GM19239 (cell line): ENCODE data around the gene ADGRD2.
A peak's percentile ranks its signal among the peaks of the same experiment; 100 is the strongest.
"Not testable (repeated sequence)": the region's sequence is repeated elsewhere in the genome, so short reads cannot be mapped to it uniquely, and the experiment has no call there.

Experiments
- DNase-seq: peaks from one replicate; pipeline ENCODE4 v3.0.0; 2011; ENCODE audit warnings: low spot score; ENCODE audit not compliant: insufficient read length
- FAIRE-seq: peaks from 2 replicates; lab custom pipeline; 2011; peaks lifted over from hg19 to GRCh38; lab: Jason Lieb, UNC

Gene ADGRD2, protein sequence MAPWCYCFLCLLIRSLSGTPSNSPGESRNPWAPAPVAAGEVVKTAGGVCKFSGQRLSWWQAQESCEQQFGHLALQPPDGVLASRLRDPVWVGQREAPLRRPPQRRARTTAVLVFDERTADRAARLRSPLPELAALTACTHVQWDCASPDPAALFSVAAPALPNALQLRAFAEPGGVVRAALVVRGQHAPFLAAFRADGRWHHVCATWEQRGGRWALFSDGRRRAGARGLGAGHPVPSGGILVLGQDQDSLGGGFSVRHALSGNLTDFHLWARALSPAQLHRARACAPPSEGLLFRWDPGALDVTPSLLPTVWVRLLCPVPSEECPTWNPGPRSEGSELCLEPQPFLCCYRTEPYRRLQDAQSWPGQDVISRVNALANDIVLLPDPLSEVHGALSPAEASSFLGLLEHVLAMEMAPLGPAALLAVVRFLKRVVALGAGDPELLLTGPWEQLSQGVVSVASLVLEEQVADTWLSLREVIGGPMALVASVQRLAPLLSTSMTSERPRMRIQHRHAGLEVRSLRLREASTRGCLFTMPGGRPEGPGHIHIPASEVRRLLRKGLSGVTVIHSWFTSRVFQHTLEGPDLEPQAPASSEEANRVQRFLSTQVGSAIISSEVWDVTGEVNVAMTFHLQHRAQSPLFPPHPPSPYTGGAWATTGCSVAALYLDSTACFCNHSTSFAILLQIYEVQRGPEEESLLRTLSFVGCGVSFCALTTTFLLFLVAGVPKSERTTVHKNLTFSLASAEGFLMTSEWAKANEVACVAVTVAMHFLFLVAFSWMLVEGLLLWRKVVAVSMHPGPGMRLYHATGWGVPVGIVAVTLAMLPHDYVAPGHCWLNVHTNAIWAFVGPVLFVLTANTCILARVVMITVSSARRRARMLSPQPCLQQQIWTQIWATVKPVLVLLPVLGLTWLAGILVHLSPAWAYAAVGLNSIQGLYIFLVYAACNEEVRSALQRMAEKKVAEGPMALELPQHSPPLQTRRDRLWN

GRCh38 chr9:124450241-124450924 is at the start of gene ADGRD2:
Gene ADGRD2, plus strand, starts transcription at chr9:124450451. Its CDS starts 1,216 bp downstream, at chr9:124451667.
- DNase-seq, result no peak
- no peak for FAIRE-seq

GRCh38 chr9:124403246-124403645 is 47.0 kb upstream of the ADGRD2 start:
- DNase-seq (no peak), FAIRE-seq (no peak)

DNA sequence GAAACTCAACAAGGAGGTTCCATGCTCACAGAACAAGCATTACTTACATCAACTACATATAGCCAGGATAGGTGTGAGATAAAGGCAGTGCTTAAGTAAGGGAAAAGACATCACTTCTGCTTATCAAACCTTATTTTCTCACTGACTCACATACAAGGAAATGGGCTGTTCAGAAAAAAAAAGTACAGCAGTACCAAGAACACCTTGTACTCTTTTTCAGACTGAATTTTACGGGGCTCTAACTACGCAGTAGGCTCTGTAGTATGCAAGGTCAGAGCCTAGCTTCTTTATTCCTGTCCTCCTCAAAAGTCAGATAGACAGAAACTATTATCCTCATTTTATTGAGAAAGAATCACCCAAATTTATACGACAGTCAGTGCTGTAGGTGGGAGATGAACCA is 40.8 kb upstream of the ADGRD2 start:
- FAIRE-seq (no peak), DNase-seq (no peak)

- FAIRE-seq (no peak), DNase-seq (no peak)
These were observed 39.8 kb upstream of the ADGRD2 start for GRCh38 chr9:124410321-124410913.

DNA sequence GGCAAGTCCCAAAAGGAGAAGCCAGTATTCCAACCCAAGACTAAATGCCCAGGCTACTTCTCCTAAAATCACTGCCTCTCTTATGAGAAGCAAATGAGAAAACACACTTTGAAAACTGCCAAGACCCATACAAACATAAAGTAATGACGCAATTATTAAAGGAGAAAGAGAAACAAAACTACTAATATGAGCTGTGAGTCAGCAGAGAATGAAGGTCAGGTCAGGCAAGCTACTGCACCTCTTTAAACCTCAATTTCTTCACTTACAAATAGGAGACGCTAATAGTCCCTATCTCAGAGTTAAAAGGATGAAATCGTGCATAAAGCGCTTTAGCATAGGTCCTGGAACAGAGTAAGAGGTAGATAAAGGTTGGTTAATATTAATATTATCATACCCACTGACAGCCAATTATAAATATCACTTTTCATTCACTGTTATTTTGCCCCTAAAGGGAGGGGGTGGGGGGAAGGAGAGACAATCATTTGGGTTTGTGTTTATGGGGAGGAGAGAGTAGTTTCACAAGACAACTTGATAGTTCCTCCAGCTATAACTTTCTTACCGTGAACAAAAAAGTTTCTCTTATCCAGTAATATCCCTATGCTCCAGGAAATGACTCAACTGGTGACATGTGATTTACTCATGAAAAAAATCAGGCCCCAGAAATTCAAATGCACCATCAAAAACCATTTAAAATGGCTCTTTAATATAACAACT is 38.6 kb upstream of the ADGRD2 start:
- DNase-seq (no peak), FAIRE-seq (no peak)

DNA sequence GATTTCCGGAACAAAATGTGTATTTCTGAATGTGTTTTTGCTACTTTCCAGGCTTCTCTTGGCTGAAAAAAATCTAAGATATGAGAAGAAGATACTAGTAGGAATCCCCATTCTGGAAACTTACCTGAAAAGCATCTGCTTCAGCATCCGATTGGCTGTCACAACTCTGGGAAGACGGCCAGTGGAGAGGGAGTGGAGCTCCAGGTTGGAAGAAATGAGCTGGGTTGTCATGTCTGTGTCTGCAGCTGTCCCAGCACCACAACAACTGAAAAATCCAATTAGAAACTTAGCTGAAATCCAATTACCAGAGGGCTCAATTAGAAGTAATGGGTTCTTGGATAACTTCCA is 38.0 kb upstream of the ADGRD2 start:
- no peak for DNase-seq
- no peak for FAIRE-seq

DNA sequence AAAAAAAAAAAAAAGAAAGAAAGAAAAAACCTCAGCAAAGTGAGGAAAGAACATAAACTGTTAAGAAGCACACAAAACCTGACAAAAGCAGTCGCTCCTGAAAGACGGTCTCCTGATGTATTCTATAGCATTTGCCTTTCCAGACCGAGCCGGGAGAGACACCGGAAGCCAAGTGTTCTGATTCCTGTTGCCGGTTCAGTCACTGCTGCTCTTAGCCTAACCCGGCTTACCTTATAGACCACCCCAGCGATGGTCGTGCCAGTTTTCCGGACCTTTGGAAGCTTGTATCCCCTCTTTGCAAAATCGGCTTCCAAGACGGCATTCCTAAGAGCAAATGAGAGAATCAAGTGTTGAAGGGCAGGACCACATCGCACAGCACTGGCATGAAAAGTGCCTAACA is 35.6 kb upstream of the ADGRD2 start:
- FAIRE-seq, result no peak

DNA sequence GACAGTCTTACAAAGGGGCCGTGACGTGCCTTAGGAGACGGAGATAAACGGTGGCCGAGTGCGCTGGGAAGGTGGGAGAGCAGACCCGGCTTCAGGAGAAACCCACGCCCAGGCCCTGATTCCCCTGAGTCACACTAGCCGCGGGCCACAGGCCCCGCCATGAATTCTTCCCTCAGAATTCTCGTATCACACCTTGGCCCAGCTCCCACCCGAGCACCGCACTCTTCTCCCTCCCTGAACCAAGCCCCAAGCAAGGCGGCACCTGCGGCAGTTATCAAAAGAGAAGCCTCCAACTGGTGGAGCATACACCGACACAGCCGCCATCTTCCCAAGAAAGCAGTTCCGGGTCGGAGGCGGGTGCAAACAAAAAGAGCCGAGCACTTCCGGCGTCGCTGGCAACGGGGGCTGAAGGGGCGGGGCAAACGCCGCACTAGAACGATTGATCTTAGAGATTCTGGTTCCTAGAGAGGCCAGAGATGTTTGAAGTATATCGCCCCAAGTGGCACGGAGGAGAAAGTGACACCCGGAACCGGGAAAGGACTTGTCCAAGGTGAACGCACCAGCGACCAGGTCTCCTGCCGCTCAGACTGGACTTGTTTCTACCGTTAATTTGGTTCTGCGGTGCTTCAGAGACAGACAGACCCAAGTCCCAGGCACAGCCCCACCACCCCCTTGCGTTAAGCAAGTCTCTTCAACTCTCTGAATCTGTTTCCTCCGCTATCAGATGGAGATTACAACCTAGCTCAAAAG is 35.0 kb upstream of the ADGRD2 start, which contains the start of gene PSMB7:
PSMB7 (minus strand) TSS at position 341 of the 750 bp plus-strand sequence; CDS start at position 324, 17 bp downstream.
- DNase-seq, result peak; percentile 88
- peak; percentile 99 for FAIRE-seq

More for the DNA sequence above, 35.6 kb upstream of the ADGRD2 start:
- no peak for DNase-seq

GRCh38 chr9:124415852-124416484 is 34.3 kb upstream of the ADGRD2 start:
- FAIRE-seq (no peak), DNase-seq (no peak)

DNA sequence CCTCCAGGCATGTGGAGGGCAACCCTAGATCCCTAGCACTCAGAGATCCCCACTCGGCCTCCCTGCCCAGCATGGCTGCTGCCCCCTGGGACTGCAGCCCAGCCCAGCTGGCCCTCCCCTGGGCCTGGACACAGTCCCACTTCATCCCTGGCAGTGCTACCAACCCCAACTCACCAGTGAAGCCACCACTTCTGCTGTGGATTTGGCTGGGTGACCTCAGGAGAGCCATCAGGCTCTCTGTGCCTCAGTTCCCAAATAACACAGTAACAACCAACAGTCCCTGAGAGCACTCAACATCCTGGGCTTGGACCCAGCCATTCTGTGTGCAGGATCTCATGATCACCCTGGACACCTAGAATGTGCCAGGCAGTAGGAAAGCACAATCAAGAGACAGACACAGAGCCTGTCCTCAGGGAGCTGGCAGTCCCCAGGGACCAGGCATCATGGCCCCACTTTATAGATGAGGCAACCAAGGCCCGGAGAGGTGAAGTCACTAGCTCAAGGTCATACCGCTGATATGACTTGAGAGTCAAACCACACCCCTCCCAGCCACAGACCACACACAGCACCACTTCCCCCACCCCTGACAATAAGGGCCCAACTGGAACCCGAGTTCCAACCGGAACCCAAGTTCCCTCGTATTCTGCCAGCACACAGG is 30.3 kb upstream of the ADGRD2 start:
- no peak for FAIRE-seq

DNA sequence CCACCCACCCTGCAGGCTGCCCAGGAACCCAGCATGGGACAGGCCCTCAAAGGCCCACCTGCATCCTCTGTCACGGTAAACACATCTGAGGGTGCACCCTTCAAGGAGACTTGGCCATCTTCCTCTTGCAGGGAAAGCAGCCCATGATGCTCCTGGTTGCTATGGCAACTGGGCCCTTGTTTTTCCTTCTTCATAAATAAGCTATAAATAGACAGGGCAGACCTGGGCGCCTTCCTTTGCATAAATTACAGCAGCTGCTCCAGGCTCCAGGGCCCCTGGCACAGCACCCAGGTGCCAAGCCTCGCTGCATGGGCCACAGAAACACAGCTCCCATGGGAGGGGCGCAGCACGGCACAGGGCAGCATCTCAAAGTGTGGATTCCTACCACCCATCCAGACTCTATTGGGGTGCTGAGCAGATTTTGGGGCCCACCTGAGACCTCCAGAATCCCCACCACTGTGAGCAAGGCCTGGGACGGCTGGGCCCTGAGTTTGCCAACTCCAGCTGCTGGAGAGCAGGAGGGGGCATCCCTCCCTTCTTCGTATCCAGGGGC is 29.2 kb upstream of the ADGRD2 start:
- FAIRE-seq, result no peak
- no peak for DNase-seq

More for the DNA sequence above, 30.3 kb upstream of the ADGRD2 start:
- no peak for DNase-seq

GRCh38 chr9:124423155-124423554 is 27.1 kb upstream of the ADGRD2 start:
- no peak for FAIRE-seq
- DNase-seq, result no peak

GRCh38 chr9:124423591-124423990 is 26.7 kb upstream of the ADGRD2 start:
- DNase-seq (no peak), FAIRE-seq (no peak)

DNA sequence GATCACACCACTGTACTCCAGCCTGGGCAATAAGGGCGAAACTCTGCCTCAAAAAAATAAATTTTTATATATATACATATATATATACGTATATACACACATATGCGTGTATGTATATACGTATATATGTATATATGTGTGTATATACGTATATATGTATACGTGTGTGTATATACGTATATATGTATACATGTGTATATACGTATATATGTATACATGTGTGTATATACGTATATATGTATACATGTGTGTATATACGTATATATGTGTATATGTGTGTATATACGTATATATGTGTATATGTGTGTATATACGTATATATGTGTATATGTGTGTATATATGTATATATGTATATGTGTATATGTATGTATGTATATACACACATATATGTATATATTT is 24.5 kb upstream of the ADGRD2 start:
- not testable (repeated sequence) for FAIRE-seq, DNase-seq

DNA sequence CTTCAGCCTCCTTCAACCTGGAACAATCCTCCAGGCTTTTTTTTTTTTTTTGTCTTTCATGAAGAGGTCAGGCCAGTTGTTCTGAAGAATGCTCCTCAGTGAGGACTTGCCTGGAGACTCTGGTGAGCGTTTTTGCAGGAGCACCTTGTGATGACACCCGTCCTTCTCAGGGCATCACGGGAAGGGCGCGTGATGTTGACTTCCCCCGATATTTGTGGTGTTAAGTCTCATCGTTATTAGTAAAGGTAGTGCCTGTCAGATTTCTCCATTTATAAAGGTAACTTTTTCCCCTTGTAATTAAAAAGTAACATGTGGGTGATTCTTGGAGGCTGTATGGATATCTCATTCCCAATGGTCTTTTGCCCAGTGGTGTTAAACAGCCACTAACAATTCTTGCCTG is 23.9 kb upstream of the ADGRD2 start:
- no peak for FAIRE-seq

GRCh38 chr9:124427281-124427680 is 23.0 kb upstream of the ADGRD2 start:
- FAIRE-seq (no peak), DNase-seq (no peak)

More for the DNA sequence above, 23.9 kb upstream of the ADGRD2 start:
- DNase-seq, result no peak

- FAIRE-seq, result no peak
- DNase-seq, result no peak
These were observed 21.3 kb upstream of the ADGRD2 start for GRCh38 chr9:124428751-124429529.
